ENCODE measurements around the gene EIF5B.

EIF5B gene

GRCh38 chr2:99414566-99414965, 77.4 kb downstream of the EIF5B start:
- DNase-seq: no peak

GRCh38 chr2:99417396-99417795, 80.2 kb downstream of the EIF5B start:
- DNase-seq: no peak

- DNase-seq: no peak
Measured at GRCh38 chr2:99420031-99420430, 82.8 kb downstream of the EIF5B start.

GRCh38 chr2:99420751-99421299, 83.6 kb downstream of the EIF5B start:
- DNase-seq: no peak

- DNase-seq: no peak
Measured at GRCh38 chr2:99421469-99421868, 84.3 kb downstream of the EIF5B start.

- DNase-seq: no peak
Measured at GRCh38 chr2:99422599-99422998, 85.4 kb downstream of the EIF5B start.

GRCh38 chr2:99424371-99424770, 87.2 kb downstream of the EIF5B start:
- no peak for DNase-seq

GRCh38 chr2:99425022-99425421, 87.8 kb downstream of the EIF5B start:
- DNase-seq: peak; percentile 52

GRCh38 chr2:99430614-99431291, 93.6 kb downstream of the EIF5B start:
- DNase-seq: no peak

GRCh38 chr2:99431587-99432275, 94.5 kb downstream of the EIF5B start:
- no peak for DNase-seq

GRCh38 chr2:99433340-99433739, 96.2 kb downstream of the EIF5B start:
- DNase-seq: no peak

- no peak for DNase-seq
Measured at GRCh38 chr2:99436874-99437273, 99.7 kb downstream of the EIF5B start.

- no peak for DNase-seq
Measured at GRCh38 chr2:99439971-99440505, 102.8 kb downstream of the EIF5B start.

GRCh38 chr2:99442837-99443236, 105.6 kb downstream of the EIF5B start:
- DNase-seq: no peak

GRCh38 chr2:99444222-99444621, 107.0 kb downstream of the EIF5B start:
- DNase-seq: no peak

- DNase-seq: no peak
Measured at GRCh38 chr2:99445065-99445464, 107.9 kb downstream of the EIF5B start.

GRCh38 chr2:99448556-99448955, 111.4 kb downstream of the EIF5B start:
- DNase-seq: no peak

GRCh38 chr2:99450199-99450598, 113.0 kb downstream of the EIF5B start:
- DNase-seq: no peak
